GM12878 (cell line): ENCODE measurements around the gene GRAMD1A.

Source experiments
- CTCF ChIP-seq, 3 experiments: IDR thresholded peaks in 2 of 3; conservative IDR thresholded peaks in 1 of 3; 2 replicates each; pipeline ENCODE4 v1.5.1; 2011; ENCODE audit warnings: low read depth in 3 of 3, low read length in 3 of 3, mild to moderate bottlenecking in 3 of 3, control low read depth in 2 of 3, moderate library complexity in 2 of 3, inconsistent platforms in 1 of 3, mixed read lengths in 1 of 3; ENCODE audit not compliant: control insufficient read depth in 2 of 3, insufficient read depth in 1 of 3; ENCODE audit errors: extremely low read depth in 1 of 3
- EP300 ChIP-seq, 2 experiments: fragments of 150-350 bp in 1 of 2; IDR thresholded peaks; 2 replicates each; pipeline ENCODE4 v1.6.1; 2011 to 2012; ENCODE audit warnings: low read depth in 2 of 2, low read length in 2 of 2, borderline replicate concordance in 1 of 2, improper control_type of control experiment in 1 of 2, inconsistent platforms in 1 of 2; ENCODE audit not compliant: control insufficient read depth in 1 of 2
- FOXM1 ChIP-seq: IDR thresholded peaks from 2 replicates; pipeline ENCODE4 v1.6.1; 2012; ENCODE audit warnings: low read depth, mild to moderate bottlenecking, inconsistent platforms, low read length, moderate library complexity
- NRF1 ChIP-seq: conservative IDR thresholded peaks from 2 replicates; pipeline ENCODE4 v1.6.1; 2011; ENCODE audit warnings: mild to moderate bottlenecking, low read depth, low read length, improper control_type of control experiment
- STAT3 ChIP-seq: IDR thresholded peaks from 2 replicates; pipeline ENCODE4 v1.6.1; 2011; ENCODE audit warnings: low read depth, low read length, improper control_type of control experiment
- TCF3 ChIP-seq: IDR thresholded peaks from 2 replicates; pipeline ENCODE4 v1.6.1; 2012; ENCODE audit warnings: low read depth, mild to moderate bottlenecking, low read length, borderline replicate concordance; ENCODE audit not compliant: insufficient read depth
- TCF7 ChIP-seq: IDR thresholded peaks from 2 replicates; pipeline ENCODE4 v1.6.1; 2014; ENCODE audit warnings: antibody characterized with exemption, borderline replicate concordance

GRCh38 chr19:34994643-34995541 lies 5.2 kb upstream of the GRAMD1A start:
- TF ChIP-seq TCF3 (no peak), CTCF (IDR thresholded peaks at IDR 0.05 in 2 of 3, conservative IDR thresholded peaks at IDR 0.05 in 1 of 3; ENCODE audit: control insufficient read depth in 2 of 3, extremely low read depth in 1 of 3, insufficient read depth in 1 of 3, low read depth in 3 of 3, low read length in 3 of 3) (no peak), NRF1 (no peak), TCF7 (no peak), FOXM1 (no peak), EP300 (IDR thresholded peaks at IDR 0.05; ENCODE audit: borderline replicate concordance in 1 of 2, control insufficient read depth in 1 of 2, low read depth in 2 of 2, low read length in 2 of 2) (no peak), STAT3 (no peak)
